Measurements from ENCODE around the gene EDC4.
A peak's percentile ranks its signal among the peaks of the same experiment; 100 is the strongest.

DNA sequence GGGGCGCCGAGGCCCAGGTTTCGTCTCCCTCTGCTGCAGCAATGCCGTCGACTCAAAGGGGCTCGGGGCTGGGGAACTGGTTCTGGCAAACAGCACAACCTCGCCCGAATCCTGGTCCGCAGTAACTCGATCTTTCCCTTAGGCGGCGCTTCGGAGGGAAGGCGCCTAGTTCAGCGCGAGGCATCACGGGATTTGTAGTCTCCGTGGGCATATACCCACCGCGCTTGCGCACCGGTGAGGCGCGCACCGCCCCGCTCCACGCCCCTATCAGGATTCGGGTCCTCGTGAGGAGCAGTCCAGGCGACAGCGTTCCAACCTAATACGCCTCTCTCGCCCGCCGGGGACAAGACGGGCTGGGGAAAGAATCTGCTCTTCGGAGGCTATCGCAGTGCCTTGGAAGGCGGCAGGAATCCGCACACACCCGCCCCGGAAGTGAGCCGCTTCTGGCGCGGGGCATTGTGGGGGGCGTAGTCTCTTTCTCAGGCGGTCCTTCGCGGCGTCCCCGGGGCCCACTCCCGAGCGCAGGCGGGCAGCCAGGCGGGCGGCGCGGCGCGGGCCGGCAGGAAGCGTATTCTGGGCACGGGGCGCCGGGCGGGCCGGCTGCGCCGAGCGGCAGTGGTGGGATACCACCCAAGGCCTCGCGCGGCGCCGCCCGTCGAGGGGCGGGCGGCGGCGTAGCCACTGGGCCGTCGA is 30.9 kb upstream of the EDC4 start, which contains the start of gene THAP11:
- TF ChIP-seq, protein P1, sequence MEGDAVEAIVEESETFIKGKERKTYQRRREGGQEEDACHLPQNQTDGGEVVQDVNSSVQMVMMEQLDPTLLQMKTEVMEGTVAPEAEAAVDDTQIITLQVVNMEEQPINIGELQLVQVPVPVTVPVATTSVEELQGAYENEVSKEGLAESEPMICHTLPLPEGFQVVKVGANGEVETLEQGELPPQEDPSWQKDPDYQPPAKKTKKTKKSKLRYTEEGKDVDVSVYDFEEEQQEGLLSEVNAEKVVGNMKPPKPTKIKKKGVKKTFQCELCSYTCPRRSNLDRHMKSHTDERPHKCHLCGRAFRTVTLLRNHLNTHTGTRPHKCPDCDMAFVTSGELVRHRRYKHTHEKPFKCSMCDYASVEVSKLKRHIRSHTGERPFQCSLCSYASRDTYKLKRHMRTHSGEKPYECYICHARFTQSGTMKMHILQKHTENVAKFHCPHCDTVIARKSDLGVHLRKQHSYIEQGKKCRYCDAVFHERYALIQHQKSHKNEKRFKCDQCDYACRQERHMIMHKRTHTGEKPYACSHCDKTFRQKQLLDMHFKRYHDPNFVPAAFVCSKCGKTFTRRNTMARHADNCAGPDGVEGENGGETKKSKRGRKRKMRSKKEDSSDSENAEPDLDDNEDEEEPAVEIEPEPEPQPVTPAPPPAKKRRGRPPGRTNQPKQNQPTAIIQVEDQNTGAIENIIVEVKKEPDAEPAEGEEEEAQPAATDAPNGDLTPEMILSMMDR (IDR thresholded peaks at IDR 0.05 in 8 of 11, conservative IDR thresholded peaks at IDR 0.05 in 3 of 11) = peak; percentile 87 to 98 (median 94)
- TF ChIP-seq POLR2AphosphoS5 (IDR thresholded peaks at IDR 0.05) = peak; percentile 82 to 90 (median 84)

Measured in spleen (tissue), 7 donors.